ENCODE data around the gene CHST1.
A peak's percentile ranks its signal among the peaks of the same experiment; 100 is the strongest.

The CHST1 gene

GRCh38 chr11:45665206-45665932, at the start of gene CHST1:
Gene CHST1 (minus strand): TSS chr11:45665622. CDS start chr11:45650923, 14,699 bp downstream.
- Mint-ChIP-seq H3K4me3 (peak within 1 kb of the TSS; percentile 63), H3K27ac (no peak within 1 kb of the TSS), H3K9me3 (no peaks in the 10 kb centered on the region), H3K27me3 (peaks cover 60% of the 10 kb centered on the region), H3K36me3 (ENCODE audit: low read depth) (no peaks in the 10 kb centered on the region), H3K4me1 (ENCODE audit: low read depth) (peaks cover 12% of the 10 kb centered on the region)

GRCh38 chr11:45713573-45713972, 48.2 kb upstream of the CHST1 start:
- peaks cover 13% of the 10 kb centered on the region for H3K4me1 Mint-ChIP-seq (ENCODE audit: low read depth)
- H3K27ac Mint-ChIP-seq: no peak overlapping the region
- peaks cover 42% of the 10 kb centered on the region for H3K27me3 Mint-ChIP-seq

GRCh38 chr11:45710561-45710960, 45.1 kb upstream of the CHST1 start:
- Mint-ChIP-seq H3K27ac (no peak overlapping the region), H3K27me3 (peaks cover 55% of the 10 kb centered on the region), H3K9me3 (no peaks in the 10 kb centered on the region), H3K36me3 (ENCODE audit: low read depth) (no peaks in the 10 kb centered on the region), H3K4me1 (ENCODE audit: low read depth) (peaks cover 13% of the 10 kb centered on the region), H3K4me3 (no peak overlapping the region)

More at GRCh38 chr11:45713573-45713972, 48.2 kb upstream of the CHST1 start:
- Mint-ChIP-seq H3K36me3 (ENCODE audit: low read depth) (no peaks in the 10 kb centered on the region), H3K4me3 (no peak overlapping the region), H3K9me3 (no peaks in the 10 kb centered on the region)

GRCh38 chr11:45708887-45709663, 43.7 kb upstream of the CHST1 start:
- Mint-ChIP-seq H3K27me3 (peaks cover 56% of the 10 kb centered on the region), H3K4me1 (ENCODE audit: low read depth) (peaks cover 8% of the 10 kb centered on the region), H3K36me3 (ENCODE audit: low read depth) (no peaks in the 10 kb centered on the region), H3K4me3 (no peak overlapping the region), H3K9me3 (no peaks in the 10 kb centered on the region), H3K27ac (no peak overlapping the region)

- Mint-ChIP-seq H3K27ac (no peak overlapping the region), H3K4me3 (no peak overlapping the region), H3K9me3 (no peaks in the 10 kb centered on the region), H3K27me3 (peaks cover 49% of the 10 kb centered on the region), H3K4me1 (ENCODE audit: low read depth) (no peaks in the 10 kb centered on the region), H3K36me3 (ENCODE audit: low read depth) (no peaks in the 10 kb centered on the region)
Observed at GRCh38 chr11:45704635-45705034, 39.2 kb upstream of the CHST1 start.

DNA sequence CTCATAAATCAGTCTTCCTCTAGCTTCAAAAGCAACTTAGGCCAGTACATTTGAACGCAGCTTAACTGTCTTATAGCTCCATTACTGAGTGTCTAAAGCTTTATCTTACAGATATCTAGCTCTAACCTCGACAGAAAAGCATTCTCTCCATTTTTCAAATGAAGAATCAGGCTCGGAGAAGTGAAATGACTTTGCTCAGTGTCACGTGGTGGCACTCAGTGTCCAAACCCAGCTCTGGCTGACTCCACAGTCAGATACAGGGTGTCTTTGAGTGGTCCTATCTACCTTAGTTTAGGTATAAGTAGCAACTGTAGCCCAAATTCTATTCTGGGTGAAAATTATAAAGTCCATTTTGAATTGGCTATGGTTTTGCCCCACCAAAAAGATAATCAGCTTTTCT, 38.7 kb upstream of the CHST1 start:
- peaks cover 48% of the 10 kb centered on the region for H3K27me3 Mint-ChIP-seq

GRCh38 chr11:45702511-45702910, 37.1 kb upstream of the CHST1 start:
- H3K4me1 Mint-ChIP-seq (ENCODE audit: low read depth): no peaks in the 10 kb centered on the region
- no peaks in the 10 kb centered on the region for H3K36me3 Mint-ChIP-seq (ENCODE audit: low read depth)
- H3K9me3 Mint-ChIP-seq: no peaks in the 10 kb centered on the region
- H3K27ac Mint-ChIP-seq: no peak overlapping the region
- peaks cover 38% of the 10 kb centered on the region for H3K27me3 Mint-ChIP-seq
- H3K4me3 Mint-ChIP-seq: no peak overlapping the region

More for the DNA sequence above, 38.7 kb upstream of the CHST1 start:
- Mint-ChIP-seq H3K27ac (no peak overlapping the region), H3K9me3 (no peaks in the 10 kb centered on the region), H3K36me3 (ENCODE audit: low read depth) (no peaks in the 10 kb centered on the region), H3K4me1 (ENCODE audit: low read depth) (no peaks in the 10 kb centered on the region), H3K4me3 (no peak overlapping the region)

DNA sequence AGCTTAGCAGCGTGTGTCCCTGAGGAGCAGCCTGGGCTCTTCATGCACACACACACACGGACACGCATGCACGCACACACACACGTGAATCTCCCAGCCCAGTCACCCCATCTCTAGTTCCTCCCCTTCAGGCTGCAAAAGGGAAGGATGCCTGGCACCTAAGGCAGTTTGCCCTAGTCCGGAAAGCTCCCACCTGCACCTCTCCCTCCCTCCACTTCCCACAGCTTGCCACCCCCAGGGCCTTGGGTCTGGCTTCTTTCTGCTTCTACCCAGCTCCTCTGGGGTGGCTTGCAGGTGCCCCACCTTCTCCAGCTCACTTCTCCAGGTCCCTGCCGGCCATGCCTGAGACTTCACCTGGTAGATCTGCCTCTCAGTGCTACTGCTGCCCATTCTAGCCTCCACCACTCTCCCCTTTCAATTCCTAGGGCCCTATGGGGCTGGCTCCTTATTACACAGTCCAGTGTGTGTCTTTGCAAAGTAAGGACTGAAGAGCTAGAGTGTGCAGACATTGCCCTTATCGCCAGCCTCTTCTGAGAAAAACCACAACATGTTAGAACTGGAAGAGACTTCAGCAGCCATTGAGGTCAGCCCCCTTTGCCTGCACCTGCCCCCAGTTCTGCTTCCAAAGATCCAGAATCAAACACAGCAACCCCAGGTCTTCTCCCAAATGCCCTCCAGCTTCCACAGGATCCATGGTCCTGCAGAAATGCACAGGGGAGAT, 33.5 kb upstream of the CHST1 start:
- Mint-ChIP-seq H3K4me3 (no peak overlapping the region), H3K9me3 (no peaks in the 10 kb centered on the region), H3K36me3 (ENCODE audit: low read depth) (no peaks in the 10 kb centered on the region), H3K27me3 (peaks cover 20% of the 10 kb centered on the region), H3K27ac (no peak overlapping the region), H3K4me1 (ENCODE audit: low read depth) (no peaks in the 10 kb centered on the region)

DNA sequence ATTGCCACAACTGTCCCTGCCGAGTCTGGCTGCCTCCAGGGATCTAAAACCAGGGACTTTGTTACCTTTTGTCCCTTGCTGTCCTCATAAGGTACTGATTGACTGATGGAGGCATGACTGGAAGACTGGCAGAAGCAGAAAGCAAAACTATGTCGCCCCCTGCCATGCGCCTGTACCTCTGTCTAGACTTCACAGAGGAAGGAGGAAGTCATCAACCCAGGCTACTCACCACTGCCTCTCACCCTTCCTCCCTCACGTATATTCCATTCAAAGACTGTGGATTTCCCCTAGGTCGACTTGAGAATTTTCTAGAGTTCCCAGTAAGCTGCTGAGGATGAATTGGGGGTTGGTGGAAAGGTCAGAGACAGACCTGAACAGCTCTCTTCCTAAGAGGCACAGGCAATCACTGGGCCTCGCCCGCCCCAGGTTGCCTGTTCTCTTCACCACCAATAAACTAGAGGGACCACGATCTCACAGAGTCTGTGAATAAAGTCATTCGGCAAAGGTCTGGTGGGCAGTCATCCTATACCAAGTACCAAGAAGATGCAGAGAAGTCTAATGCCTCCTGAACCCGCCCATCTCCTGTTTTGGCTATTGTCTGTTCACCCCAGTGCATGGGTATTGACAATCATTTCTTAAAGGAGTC, 27.5 kb upstream of the CHST1 start:
- Mint-ChIP-seq H3K27me3 (peaks cover 9% of the 10 kb centered on the region), H3K9me3 (no peaks in the 10 kb centered on the region), H3K36me3 (ENCODE audit: low read depth) (no peaks in the 10 kb centered on the region), H3K4me1 (ENCODE audit: low read depth) (peaks cover 16% of the 10 kb centered on the region), H3K27ac (peak overlapping the region; percentile 56), H3K4me3 (no peak overlapping the region)

GRCh38 chr11:45688472-45689033, 23.1 kb upstream of the CHST1 start:
- H3K4me3 Mint-ChIP-seq: no peak overlapping the region
- no peaks in the 10 kb centered on the region for H3K9me3 Mint-ChIP-seq
- H3K36me3 Mint-ChIP-seq (ENCODE audit: low read depth): no peaks in the 10 kb centered on the region
- H3K27ac Mint-ChIP-seq: no peak overlapping the region
- peaks cover 16% of the 10 kb centered on the region for H3K4me1 Mint-ChIP-seq (ENCODE audit: low read depth)
- H3K27me3 Mint-ChIP-seq: peaks cover 19% of the 10 kb centered on the region

DNA sequence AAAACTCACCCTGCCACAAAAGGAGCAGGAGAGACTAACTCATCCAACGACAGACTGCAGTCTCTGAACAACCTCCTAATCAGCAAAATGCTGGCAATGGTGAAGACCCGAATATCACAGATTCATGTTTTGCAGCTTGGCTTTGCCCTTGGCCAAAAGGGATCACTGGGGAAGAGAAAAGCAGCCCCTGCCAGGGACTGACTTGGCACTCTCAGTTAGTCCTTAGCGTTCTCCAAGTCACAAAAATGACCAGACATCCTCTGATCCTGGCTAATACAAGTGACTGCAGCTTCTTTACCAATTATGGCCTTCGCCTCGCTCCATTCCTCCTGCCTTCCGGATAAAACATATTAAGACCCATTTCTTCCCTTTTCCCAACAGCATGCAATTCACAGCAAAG, 22.4 kb upstream of the CHST1 start:
- no peak overlapping the region for H3K27ac Mint-ChIP-seq
- H3K4me1 Mint-ChIP-seq (ENCODE audit: low read depth): peaks cover 10% of the 10 kb centered on the region
- H3K4me3 Mint-ChIP-seq: no peak overlapping the region
- peaks cover 19% of the 10 kb centered on the region for H3K27me3 Mint-ChIP-seq
- no peaks in the 10 kb centered on the region for H3K9me3 Mint-ChIP-seq
- H3K36me3 Mint-ChIP-seq (ENCODE audit: low read depth): no peaks in the 10 kb centered on the region

GRCh38 chr11:45685964-45686537, 20.6 kb upstream of the CHST1 start:
- Mint-ChIP-seq H3K27me3 (peaks cover 15% of the 10 kb centered on the region), H3K27ac (no peak overlapping the region), H3K4me1 (ENCODE audit: low read depth) (peaks cover 6% of the 10 kb centered on the region), H3K36me3 (ENCODE audit: low read depth) (no peaks in the 10 kb centered on the region), H3K9me3 (no peaks in the 10 kb centered on the region), H3K4me3 (no peak overlapping the region)

- H3K27me3 Mint-ChIP-seq: peaks cover 15% of the 10 kb centered on the region
- H3K9me3 Mint-ChIP-seq: no peaks in the 10 kb centered on the region
- no peak overlapping the region for H3K27ac Mint-ChIP-seq
- no peak overlapping the region for H3K4me3 Mint-ChIP-seq
- no peaks in the 10 kb centered on the region for H3K36me3 Mint-ChIP-seq (ENCODE audit: low read depth)
- peaks cover 6% of the 10 kb centered on the region for H3K4me1 Mint-ChIP-seq (ENCODE audit: low read depth)
Observed at GRCh38 chr11:45684440-45684839, 19.0 kb upstream of the CHST1 start.

All from stimulated activated naive CD8-positive, alpha-beta T cell treated with anti-CD3 and anti-CD28 coated beads, Interleukin-15, Interleukin-2, amounts not matched to agents 100 ng/mL and 50 ng/mL, for 24 hours (primary cell).